ENCODE measurements around the gene GPR26.

GRCh38 chr10:123636598-123637325, 29.4 kb upstream of the GPR26 start:
- no peak for TF ChIP-seq POLR2AphosphoS5 (IDR thresholded peaks at IDR 0.05; ENCODE audit: low read depth, low read length)
- TF ChIP-seq POLR2A (IDR thresholded peaks at IDR 0.05; ENCODE audit: low read depth, low read length) = no peak
- no peak for TF ChIP-seq POU2F2 (IDR thresholded peaks at IDR 0.05; ENCODE audit: low read depth, low read length)
- no peak for TF ChIP-seq TAF1 (IDR thresholded peaks at IDR 0.05; ENCODE audit: low read depth, low read length)

All from GM12891 (cell line).